Dendritic cell treated with granulocyte-macrophage colony-stimulating factor and Interleukin-4, amounts not matched to agents 40 ng/mL and 50 ng/mL, for 4 days (primary cell): ENCODE data around the gene OR2S2.
"Not testable (repeated sequence)": the region's sequence is repeated elsewhere in the genome, so short reads cannot be mapped to it uniquely, and the experiment has no call there.

Experiments used
- H3K27ac Mint-ChIP-seq: one replicate; pipeline ENCODE4 v1.8.0; 2022; ENCODE audit warnings: mild to moderate bottlenecking, mixed read lengths
- H3K27me3 Mint-ChIP-seq: one replicate; pipeline ENCODE4 v1.8.0; 2022; ENCODE audit warnings: mild to moderate bottlenecking, mixed read lengths
- H3K36me3 Mint-ChIP-seq: one replicate; pipeline ENCODE4 v1.8.0; 2022; ENCODE audit warnings: low read depth, mixed read lengths
- H3K4me1 Mint-ChIP-seq: one replicate; pipeline ENCODE4 v1.8.0; 2022; ENCODE audit warnings: low read depth, mixed read lengths
- H3K4me3 Mint-ChIP-seq: one replicate; pipeline ENCODE4 v1.8.0; 2022; ENCODE audit warnings: mild to moderate bottlenecking, moderate library complexity, mixed read lengths
- H3K9me3 Mint-ChIP-seq: one replicate; pipeline ENCODE4 v1.8.0; 2022; ENCODE audit warnings: mixed read lengths
- intact Hi-C: fragments of 100-400 bp; cut with micrococcal nuclease; formaldehyde crosslinking; loops from one replicate; pipeline ENCODE4 v1.15.0; 2022

OR2S2 gene

GRCh38 chr9:35934069-35934468, 23.9 kb downstream of the OR2S2 start:
- H3K27me3 Mint-ChIP-seq, H3K4me1 Mint-ChIP-seq, H3K36me3 Mint-ChIP-seq, H3K27ac Mint-ChIP-seq, intact Hi-C loops, H3K4me3 Mint-ChIP-seq, H3K9me3 Mint-ChIP-seq: not testable (repeated sequence)

GRCh38 chr9:35933550-35934067, 24.3 kb downstream of the OR2S2 start:
- no peaks in the 10 kb centered on the region for H3K36me3 Mint-ChIP-seq
- peaks cover 9% of the 10 kb centered on the region for H3K4me1 Mint-ChIP-seq
- intact Hi-C loops = no loop called here
- peaks cover 1% of the 10 kb centered on the region for H3K27me3 Mint-ChIP-seq
- no peak overlapping the region for H3K4me3 Mint-ChIP-seq
- peaks cover 9% of the 10 kb centered on the region for H3K9me3 Mint-ChIP-seq
- H3K27ac Mint-ChIP-seq = no peak overlapping the region

DNA sequence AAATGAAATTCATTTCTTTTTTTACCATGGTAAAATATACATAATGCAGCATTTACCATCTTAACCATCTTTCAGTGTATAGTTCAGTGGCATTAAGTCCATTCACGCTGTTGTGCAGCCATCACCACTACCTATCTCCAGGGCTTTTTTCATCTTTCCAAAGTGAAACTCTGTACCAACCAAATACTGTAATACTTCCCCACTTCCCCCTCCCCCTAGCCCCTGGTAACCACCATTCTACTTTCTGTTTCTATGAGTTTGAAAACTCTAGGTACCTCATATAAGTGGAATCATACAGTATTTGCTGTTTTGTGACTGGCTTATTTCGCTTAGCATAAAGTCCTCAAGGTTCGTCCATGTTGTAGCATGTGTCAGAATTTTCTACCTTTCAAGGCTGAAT, 25.2 kb downstream of the OR2S2 start:
- no peaks in the 10 kb centered on the region for H3K36me3 Mint-ChIP-seq
- no peak overlapping the region for H3K4me3 Mint-ChIP-seq
- H3K27ac Mint-ChIP-seq = no peak overlapping the region
- intact Hi-C loops = no loop called here
- peaks cover 9% of the 10 kb centered on the region for H3K4me1 Mint-ChIP-seq
- peaks cover 1% of the 10 kb centered on the region for H3K27me3 Mint-ChIP-seq
- H3K9me3 Mint-ChIP-seq = peaks cover 9% of the 10 kb centered on the region

DNA sequence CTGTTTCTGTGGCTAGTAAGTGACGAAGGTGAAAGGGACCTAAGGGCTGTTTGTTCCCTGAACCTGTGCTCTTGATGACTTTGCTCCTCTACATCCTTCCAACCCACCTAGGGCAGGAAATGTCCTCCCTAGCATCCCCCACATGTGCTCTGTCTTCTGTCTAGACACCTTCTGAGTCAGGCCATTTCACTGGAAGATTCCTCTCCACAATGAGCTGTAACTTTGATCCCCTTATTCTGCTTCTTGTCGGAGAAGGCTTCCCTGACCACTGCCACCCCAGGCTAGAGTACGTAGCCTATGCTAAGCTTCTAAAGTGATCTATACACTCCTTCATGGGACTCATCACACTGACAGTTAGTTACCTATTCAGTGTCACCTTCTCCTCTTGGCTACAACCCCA, 27.0 kb downstream of the OR2S2 start:
- H3K4me3 Mint-ChIP-seq = no peak overlapping the region
- no peaks in the 10 kb centered on the region for H3K4me1 Mint-ChIP-seq
- peaks cover 1% of the 10 kb centered on the region for H3K27me3 Mint-ChIP-seq
- H3K36me3 Mint-ChIP-seq = no peaks in the 10 kb centered on the region
- intact Hi-C loops = no loop called here
- H3K9me3 Mint-ChIP-seq = no peaks in the 10 kb centered on the region
- H3K27ac Mint-ChIP-seq = no peak overlapping the region

DNA sequence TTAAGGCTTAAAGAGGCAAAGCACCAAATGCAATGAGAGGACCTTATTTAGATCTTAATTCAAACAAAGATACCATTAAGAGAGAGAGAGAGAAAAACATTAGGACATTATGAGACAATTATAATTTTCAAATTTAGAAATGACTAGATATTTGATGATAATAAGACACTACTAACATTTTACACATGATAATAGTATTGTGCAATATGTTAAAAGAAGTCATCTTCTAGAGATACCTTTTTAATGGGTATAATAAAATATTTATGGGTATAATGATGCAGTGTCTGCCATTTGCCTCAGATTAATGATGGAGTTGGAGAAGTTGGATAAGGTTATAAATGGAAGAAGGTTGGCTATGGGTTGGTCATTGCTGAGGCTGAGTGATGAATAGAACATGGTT, 27.4 kb downstream of the OR2S2 start:
- no peaks in the 10 kb centered on the region for H3K4me1 Mint-ChIP-seq
- H3K4me3 Mint-ChIP-seq = no peak overlapping the region
- no peaks in the 10 kb centered on the region for H3K9me3 Mint-ChIP-seq
- no peaks in the 10 kb centered on the region for H3K36me3 Mint-ChIP-seq
- intact Hi-C loops = no loop called here
- H3K27me3 Mint-ChIP-seq = peaks cover 1% of the 10 kb centered on the region
- H3K27ac Mint-ChIP-seq = no peak overlapping the region

DNA sequence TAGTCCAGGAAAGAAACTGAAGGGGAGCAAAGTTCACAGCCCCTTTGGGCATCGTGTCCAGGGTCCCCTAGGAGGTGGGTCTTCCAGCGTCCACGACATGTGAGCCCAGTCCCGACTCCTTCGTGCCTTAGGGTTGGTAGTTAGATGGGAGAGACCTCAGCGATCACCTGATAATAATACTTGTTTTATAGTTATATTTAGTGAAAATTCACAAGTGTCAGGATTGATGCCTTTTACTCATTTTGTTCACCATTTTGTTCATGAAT, 28.6 kb downstream of the OR2S2 start:
- no peak overlapping the region for H3K27ac Mint-ChIP-seq
- no peaks in the 10 kb centered on the region for H3K9me3 Mint-ChIP-seq
- peaks cover 3% of the 10 kb centered on the region for H3K27me3 Mint-ChIP-seq
- intact Hi-C loops = no loop called here
- H3K36me3 Mint-ChIP-seq = no peaks in the 10 kb centered on the region
- H3K4me1 Mint-ChIP-seq = no peaks in the 10 kb centered on the region
- H3K4me3 Mint-ChIP-seq = no peak overlapping the region

- intact Hi-C loops = no loop called here
- Mint-ChIP-seq H3K36me3 (no peaks in the 10 kb centered on the region), H3K4me3 (no peak overlapping the region), H3K9me3 (no peaks in the 10 kb centered on the region), H3K4me1 (peaks cover 4% of the 10 kb centered on the region), H3K27ac (no peak overlapping the region), H3K27me3 (peaks cover 3% of the 10 kb centered on the region)
Observed at GRCh38 chr9:35928591-35929452, 29.1 kb downstream of the OR2S2 start.

GRCh38 chr9:35923927-35924763, 33.8 kb downstream of the OR2S2 start:
- Mint-ChIP-seq H3K4me1 (peaks cover 15% of the 10 kb centered on the region), H3K27me3 (peaks cover 2% of the 10 kb centered on the region), H3K36me3 (no peaks in the 10 kb centered on the region), H3K9me3 (no peaks in the 10 kb centered on the region), H3K4me3 (no peak overlapping the region), H3K27ac (no peak overlapping the region)
- intact Hi-C loops = no loop called here

GRCh38 chr9:35923598-35923926, 34.4 kb downstream of the OR2S2 start:
- Mint-ChIP-seq H3K27ac (no peak overlapping the region), H3K36me3 (no peaks in the 10 kb centered on the region), H3K27me3 (peaks cover 2% of the 10 kb centered on the region), H3K4me3 (no peak overlapping the region), H3K9me3 (no peaks in the 10 kb centered on the region), H3K4me1 (peaks cover 15% of the 10 kb centered on the region)
- intact Hi-C loops = no loop called here

DNA sequence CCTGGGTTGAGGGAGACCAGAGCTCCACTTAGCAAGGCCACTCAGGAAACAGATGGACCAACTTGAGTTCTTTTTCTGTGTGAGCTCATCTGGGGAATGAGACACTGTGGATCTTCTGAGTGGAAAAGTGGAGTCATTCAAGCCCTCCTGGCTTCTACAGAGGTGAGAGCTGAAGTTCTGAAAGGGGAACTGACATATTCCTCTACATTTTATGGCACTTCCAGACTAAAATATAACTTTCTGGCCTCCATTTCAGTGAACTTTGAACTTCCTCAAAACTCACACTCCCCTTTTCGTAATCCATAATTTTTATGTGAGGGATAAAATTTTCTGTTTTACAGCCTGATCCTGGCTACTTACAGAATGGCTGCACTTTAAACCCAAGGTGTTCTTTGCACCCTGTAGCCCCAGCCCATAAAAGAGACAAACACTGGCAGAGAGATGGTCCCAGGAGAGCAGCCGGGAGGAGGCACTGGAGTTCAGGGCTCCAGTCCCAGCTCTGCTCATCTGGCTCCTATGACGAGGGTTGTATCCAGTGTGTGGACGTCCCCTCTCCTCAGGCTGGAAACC, 37.8 kb downstream of the OR2S2 start:
- H3K9me3 Mint-ChIP-seq = no peaks in the 10 kb centered on the region
- peaks cover 15% of the 10 kb centered on the region for H3K4me1 Mint-ChIP-seq
- no peak overlapping the region for H3K27ac Mint-ChIP-seq
- H3K36me3 Mint-ChIP-seq = no peaks in the 10 kb centered on the region
- no peaks in the 10 kb centered on the region for H3K27me3 Mint-ChIP-seq
- H3K4me3 Mint-ChIP-seq = no peak overlapping the region
- intact Hi-C loops = no loop called here

GRCh38 chr9:35919212-35920008, 38.5 kb downstream of the OR2S2 start:
- no peaks in the 10 kb centered on the region for H3K36me3 Mint-ChIP-seq
- no peak overlapping the region for H3K27ac Mint-ChIP-seq
- peaks cover 15% of the 10 kb centered on the region for H3K4me1 Mint-ChIP-seq
- no peak overlapping the region for H3K4me3 Mint-ChIP-seq
- no peaks in the 10 kb centered on the region for H3K9me3 Mint-ChIP-seq
- no peaks in the 10 kb centered on the region for H3K27me3 Mint-ChIP-seq
- intact Hi-C loops = no loop called here

GRCh38 chr9:35918780-35919179, 39.2 kb downstream of the OR2S2 start:
- H3K4me1 Mint-ChIP-seq = peaks cover 10% of the 10 kb centered on the region
- no peak overlapping the region for H3K27ac Mint-ChIP-seq
- H3K36me3 Mint-ChIP-seq = no peaks in the 10 kb centered on the region
- H3K9me3 Mint-ChIP-seq = no peaks in the 10 kb centered on the region
- intact Hi-C loops = no loop called here
- no peak overlapping the region for H3K4me3 Mint-ChIP-seq
- no peaks in the 10 kb centered on the region for H3K27me3 Mint-ChIP-seq

DNA sequence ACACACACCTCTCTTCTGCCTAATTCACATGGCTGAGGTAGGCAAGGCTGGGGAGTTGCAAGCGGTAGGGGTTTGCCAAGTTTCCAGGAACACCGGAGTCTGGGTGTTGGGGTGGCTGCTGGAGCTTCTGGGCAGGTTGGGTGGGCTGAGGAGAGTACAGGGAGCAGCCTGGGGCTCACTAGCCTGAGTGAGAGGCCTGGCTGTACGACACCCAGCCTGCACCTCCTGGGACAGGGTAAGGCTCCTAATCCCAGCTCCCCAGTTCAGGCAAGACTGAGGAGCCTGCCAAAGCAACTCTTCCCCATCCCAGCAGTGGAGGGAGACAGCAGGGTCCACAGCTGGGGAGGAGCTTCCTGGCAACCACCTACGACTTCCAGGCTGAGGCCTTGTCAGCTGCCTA, 40.7 kb downstream of the OR2S2 start:
- H3K9me3 Mint-ChIP-seq = no peaks in the 10 kb centered on the region
- H3K4me1 Mint-ChIP-seq = peaks cover 9% of the 10 kb centered on the region
- no peaks in the 10 kb centered on the region for H3K36me3 Mint-ChIP-seq
- H3K4me3 Mint-ChIP-seq = no peak overlapping the region
- H3K27me3 Mint-ChIP-seq = no peaks in the 10 kb centered on the region
- intact Hi-C loops = no loop called here
- no peak overlapping the region for H3K27ac Mint-ChIP-seq
